Left forelimb (tissue), 1 donor: ENCODE measurements around the gene LAYN.
A peak's percentile ranks its signal among the peaks of the same experiment; 100 is the strongest.

Experiments
- DNase-seq: peaks from one replicate; pipeline ENCODE4 v3.0.0-alpha.2; 2018; ENCODE audit warnings: low spot score

LAYN gene

DNA sequence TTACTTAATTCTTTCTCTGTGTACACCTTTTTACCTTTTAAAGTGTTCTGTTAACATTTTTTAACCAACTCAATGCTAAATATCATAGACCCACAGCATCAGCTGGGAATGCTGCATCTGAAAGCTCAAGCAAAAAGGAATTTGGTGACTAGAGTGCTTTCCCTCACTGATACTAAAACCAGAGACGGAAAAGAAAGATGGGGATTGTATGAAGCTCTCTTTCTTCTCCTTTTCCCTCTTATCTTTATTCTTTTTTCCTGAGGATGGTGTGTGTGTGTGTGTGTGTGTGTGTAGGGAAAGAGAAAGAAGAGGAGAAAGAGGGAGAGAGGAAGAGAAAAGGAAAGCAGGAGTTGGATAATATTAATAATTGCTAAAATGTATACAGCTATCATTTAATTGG is 57.6 kb downstream of the LAYN start:
- no peak for DNase-seq

- DNase-seq = no peak
Observed at GRCh38 chr11:111598559-111598958, 58.0 kb downstream of the LAYN start.

DNA sequence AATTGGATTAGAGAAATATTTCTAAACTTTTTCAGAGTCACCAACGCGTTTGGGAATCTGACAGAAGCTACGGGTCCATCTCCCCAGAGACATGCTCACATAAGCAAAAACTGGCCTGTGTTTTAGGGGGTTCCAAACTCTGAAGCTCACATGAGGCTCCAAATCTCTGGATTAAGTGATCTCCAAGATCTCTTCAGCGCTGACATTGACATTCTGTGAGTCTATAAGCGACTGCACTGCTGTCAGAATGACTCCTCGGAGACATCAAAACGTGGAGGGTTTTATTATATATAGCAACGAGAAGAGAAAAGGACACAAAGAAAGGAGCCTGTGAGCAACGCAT is 61.1 kb downstream of the LAYN start:
- DNase-seq = no peak

- peak; percentile 98 for DNase-seq
Observed at GRCh38 chr11:111601979-111602864, 61.7 kb downstream of the LAYN start, which contains the start of gene SIK2. SIK2 (plus strand) TSS chr11:111602449; CDS start chr11:111602564, 115 bp downstream.

GRCh38 chr11:111602865-111603610 is 62.5 kb downstream of the LAYN start:
- DNase-seq = no peak

GRCh38 chr11:111603611-111604130 is 63.2 kb downstream of the LAYN start:
- DNase-seq = no peak

GRCh38 chr11:111604392-111605009 is 64.0 kb downstream of the LAYN start:
- DNase-seq = no peak

GRCh38 chr11:111605681-111606080 is 65.2 kb downstream of the LAYN start:
- no peak for DNase-seq

GRCh38 chr11:111606986-111607385 is 66.5 kb downstream of the LAYN start:
- DNase-seq = no peak

DNA sequence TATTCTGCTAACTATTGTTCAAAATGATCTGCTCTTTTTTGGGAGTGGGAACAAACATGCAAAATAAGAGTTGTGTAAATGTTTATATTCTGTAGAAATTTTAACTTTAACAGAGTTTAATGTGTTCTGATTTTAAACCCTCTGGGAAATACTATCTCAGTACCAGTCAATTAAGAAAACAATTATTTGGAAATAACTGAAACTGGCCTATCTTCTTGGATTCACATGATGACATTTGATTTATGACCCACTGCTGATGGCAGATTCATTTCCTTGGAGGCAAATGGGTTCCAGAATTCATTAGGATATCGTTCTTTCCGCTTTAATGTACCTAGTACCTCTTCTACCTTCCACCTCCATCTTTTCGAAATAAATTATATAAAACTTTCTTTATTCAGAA is 67.2 kb downstream of the LAYN start:
- DNase-seq = no peak
